OCI-LY1 (cell line): ENCODE results near the gene CLEC16A.

Source experiments
- EZH2 ChIP-seq: fragments of 200-600 bp; sonication (generic), shearing (Covaris generic); IDR thresholded peaks from 2 replicates; pipeline ENCODE4 v1.8.0; 2017; ENCODE audit warnings: borderline replicate concordance, mixed run types, mild to moderate bottlenecking, antibody characterized with exemption, low read length, moderate library complexity, mixed read lengths
- TF ChIP-seq, protein P1 (sequence below): fragments of 200-600 bp; sonication (generic), shearing (Covaris generic); IDR thresholded peaks from 2 replicates; pipeline ENCODE4 v1.5.1; 2017; ENCODE audit warnings: mild to moderate bottlenecking, antibody characterized with exemption, low read length, moderate library complexity, mixed read lengths

DNA sequence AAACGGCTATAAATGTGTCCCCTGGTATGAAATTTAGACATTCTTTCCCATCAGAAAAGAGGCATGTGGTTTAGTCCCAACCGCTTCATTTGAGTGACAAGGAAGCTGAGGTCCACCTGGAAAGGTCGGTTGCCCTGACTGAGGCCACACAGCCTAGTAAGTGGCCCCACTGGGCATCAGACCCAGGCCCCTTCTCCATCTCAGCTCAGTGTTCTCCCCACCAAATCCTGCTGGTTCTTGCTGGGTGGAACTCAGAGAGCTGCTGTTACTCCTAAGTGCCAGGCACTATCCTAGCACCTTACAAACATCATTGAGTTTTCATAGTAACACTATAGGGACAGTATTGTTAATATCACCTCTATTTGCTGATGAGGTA is 158.1 kb downstream of the CLEC16A start:
- TF ChIP-seq, protein P1, sequence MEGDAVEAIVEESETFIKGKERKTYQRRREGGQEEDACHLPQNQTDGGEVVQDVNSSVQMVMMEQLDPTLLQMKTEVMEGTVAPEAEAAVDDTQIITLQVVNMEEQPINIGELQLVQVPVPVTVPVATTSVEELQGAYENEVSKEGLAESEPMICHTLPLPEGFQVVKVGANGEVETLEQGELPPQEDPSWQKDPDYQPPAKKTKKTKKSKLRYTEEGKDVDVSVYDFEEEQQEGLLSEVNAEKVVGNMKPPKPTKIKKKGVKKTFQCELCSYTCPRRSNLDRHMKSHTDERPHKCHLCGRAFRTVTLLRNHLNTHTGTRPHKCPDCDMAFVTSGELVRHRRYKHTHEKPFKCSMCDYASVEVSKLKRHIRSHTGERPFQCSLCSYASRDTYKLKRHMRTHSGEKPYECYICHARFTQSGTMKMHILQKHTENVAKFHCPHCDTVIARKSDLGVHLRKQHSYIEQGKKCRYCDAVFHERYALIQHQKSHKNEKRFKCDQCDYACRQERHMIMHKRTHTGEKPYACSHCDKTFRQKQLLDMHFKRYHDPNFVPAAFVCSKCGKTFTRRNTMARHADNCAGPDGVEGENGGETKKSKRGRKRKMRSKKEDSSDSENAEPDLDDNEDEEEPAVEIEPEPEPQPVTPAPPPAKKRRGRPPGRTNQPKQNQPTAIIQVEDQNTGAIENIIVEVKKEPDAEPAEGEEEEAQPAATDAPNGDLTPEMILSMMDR = no peak
- no peak for TF ChIP-seq EZH2
